Measurements from ENCODE around the gene COL24A1.

- TF ChIP-seq CTCF (IDR thresholded peaks at IDR 0.05; ENCODE audit: extremely low read depth in 1 of 2, insufficient read depth in 1 of 2, low read depth in 1 of 2, low read length in 2 of 2) (no peak), POLR2A (IDR thresholded peaks at IDR 0.05; ENCODE audit: low read depth, low read length) (no peak), POLR2AphosphoS5 (IDR thresholded peaks at IDR 0.05; ENCODE audit: insufficient read depth, low read depth, low read length) (no peak), EZH2 (IDR thresholded peaks at IDR 0.05; ENCODE audit: borderline replicate concordance, low read depth, low read length, severe bottlenecking) (no peak), MAX (IDR thresholded peaks at IDR 0.05; ENCODE audit: insufficient read depth, insufficient read length) (no peak)
Measured at GRCh38 chr1:86085741-86086409, 70.7 kb downstream of the COL24A1 start.

All from endothelial cell of umbilical vein (primary cell).